Spleen (tissue), 11 donors: Measurements from ENCODE around the gene MRPL18. TPM values are rescaled to one million over a fixed set of nuclear protein-coding genes. Genes with fewer than 3 reads are reported as not detected.

Experiments used
- DNase-seq: peaks from one replicate; pipeline ENCODE4 v3.0.0-alpha.2; 2020
- H3K27ac ChIP-seq, 8 donors: fragments of 200-600 bp; sonication (generic) in 7 of 8; 1 replicate in 4 of 8; 2 replicates in 4 of 8; pipeline versions ENCODE4 v1.5.0 to v1.8.0; 2016 to 2021; ENCODE audit warnings: inconsistent platforms in 4 of 8, mild to moderate bottlenecking in 4 of 8, moderate library complexity in 1 of 8
- H3K27me3 ChIP-seq, 7 donors: fragments of 200-600 bp; sonication (generic) in 6 of 7; replicated peaks in 1 of 7; 1 replicate in 4 of 7; 2 replicates in 3 of 7; pipeline versions ENCODE4 v1.5.0 to v1.8.0; 2016 to 2021; ENCODE audit warnings: inconsistent platforms in 3 of 7, mild to moderate bottlenecking in 1 of 7
- H3K36me3 ChIP-seq, 6 donors: fragments of 200-600 bp; sonication (generic) in 5 of 6; 1 replicate in 4 of 6; 2 replicates in 2 of 6; pipeline versions ENCODE4 v1.5.0 to v1.8.0; 2016 to 2021; ENCODE audit warnings: inconsistent platforms in 2 of 6
- H3K4me1 ChIP-seq, 6 donors: fragments of 200-600 bp; sonication (generic) in 5 of 6; 1 replicate in 3 of 6; 2 replicates in 3 of 6; pipeline versions ENCODE4 v1.5.0 to v1.8.0; 2016 to 2021; ENCODE audit warnings: inconsistent platforms in 3 of 6
- H3K4me3 ChIP-seq, 8 donors: fragments of 200-600 bp; sonication (generic) in 7 of 8; 1 replicate in 4 of 8; 2 replicates in 4 of 8; pipeline versions ENCODE4 v1.5.0 to v1.8.0; 2016 to 2021; ENCODE audit warnings: inconsistent platforms in 4 of 8, mild to moderate bottlenecking in 4 of 8, moderate library complexity in 2 of 8
- H3K9me3 ChIP-seq, 8 donors: fragments of 200-600 bp; sonication (generic) in 7 of 8; 1 replicate in 4 of 8; 2 replicates in 4 of 8; pipeline versions ENCODE4 v1.5.0 to v1.8.0; 2016 to 2021; ENCODE audit warnings: inconsistent platforms in 4 of 8
- POLR2A ChIP-seq, 3 donors: fragments of 450-650 bp; IDR thresholded peaks; one replicate each; pipeline ENCODE4 v1.5.1; 2017; ENCODE audit warnings: antibody characterized with exemption in 3 of 3, mild to moderate bottlenecking in 1 of 3
- POLR2AphosphoS5 ChIP-seq, 3 donors: sonication (generic); formaldehyde crosslinking; IDR thresholded peaks; one replicate each; pipeline ENCODE4 v1.5.1; 2017; ENCODE audit warnings: antibody characterized with exemption in 3 of 3
- WGBS, 5 donors: extraction: QIAGEN DNeasy Blood & Tissue Kit in 3 of 5; methylation state at CpG; one replicate each; pipeline versions ENCODE4 v1.1.5 to v1.1.7; 2013 to 2018; 5-methylcytosine and 5-hydroxymethylcytosine counted together
- intact Hi-C: fragments of 100-400 bp; cut with DNase I; formaldehyde crosslinking; loops from one replicate; pipeline ENCODE4 v1.15.0; 2023; ENCODE audit warnings: low total_unique reads
- polyA plus RNA-seq, 3 donors: library from polyadenylated mRNA; stranded (reverse); fragments of 200-250 nt; gene quantifications; one replicate each; pipeline ENCODE4 v1.2.1, GENCODE V29; 2013
- total RNA-seq, 7 donors: library from RNA; depleted of rRNA in 3 of 7; stranded (reverse); fragments of >200 nt in 3 of 7; fragmentation: NEBNext Ultra II Directional in 4 of 7; extraction: Animal tissue kit (Norgen Biotek cat#: 25700) in 4 of 7; gene quantifications; one replicate each; pipeline versions ENCODE4 v1.1.0 to v1.2.1, GENCODE V29; 2016 to 2021
- TF ChIP-seq, protein P1 (sequence below), 11 experiments: fragments of 200-600 bp in 7 of 11; fragments of 450-650 bp in 4 of 11; sonication (generic) in 4 of 11; IDR thresholded peaks in 8 of 11; conservative IDR thresholded peaks in 3 of 11; 1 replicate in 7 of 11; 2 replicates in 4 of 11; pipeline versions ENCODE4 v1.4.0 to v1.8.0; 2016 to 2021; ENCODE audit warnings: antibody characterized with exemption in 11 of 11, inconsistent platforms in 4 of 11, mild to moderate bottlenecking in 1 of 11
- donor health status: healthy with polysubstance abuse.
- donor health status: DM: no; HTN: no; CAD: no; lungs with moderate emphysema.
- donor health status: DM: no; HTN: no; CAD: no.
- donor health status: Bipolar disorder and iron deficiency.
- donor health status: healthy.
- donor health status: DM: no; HTN: no; CAD: no.
- donor health status: DM: yes; HTN: yes; CAD: no.

Gene MRPL18
- total and polyA plus RNA-seq, 10 donors = 29.6 to 76.7 (median 44.6) TPM

DNA sequence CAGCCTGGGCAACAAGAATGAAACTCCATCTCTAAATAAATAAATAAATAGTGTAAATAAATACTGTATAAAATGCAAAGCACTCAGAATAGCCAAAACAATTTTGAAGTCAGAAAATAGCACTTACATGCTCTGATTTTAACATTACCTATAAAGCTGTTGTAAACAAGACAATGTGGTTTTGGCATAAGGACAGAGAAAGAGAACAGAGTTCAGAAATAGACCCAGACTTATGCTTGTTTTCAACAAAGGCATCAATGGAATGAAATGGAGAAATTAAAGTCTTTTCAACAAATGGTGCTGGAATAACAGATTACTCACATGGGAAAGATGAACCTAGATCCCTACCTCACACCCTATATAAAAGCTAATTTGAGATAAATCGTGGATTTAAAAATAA is 18.1 kb upstream of the MRPL18 start:
- H3K27ac ChIP-seq = no peak overlapping the region
- no peak for DNase-seq
- no peak overlapping the region for H3K4me3 ChIP-seq
- peaks cover 0 to 10% (median 2%) of the 10 kb centered on the region in 8 donors for H3K9me3 ChIP-seq
- WGBS, 5 donors = 0 to 53% (median 2%) methylated on average over 1 of the region's 1 CpG
- intact Hi-C loops = no loop called here
- TF ChIP-seq POLR2AphosphoS5 (IDR thresholded peaks at IDR 0.05) = no peak
- TF ChIP-seq, protein P1, sequence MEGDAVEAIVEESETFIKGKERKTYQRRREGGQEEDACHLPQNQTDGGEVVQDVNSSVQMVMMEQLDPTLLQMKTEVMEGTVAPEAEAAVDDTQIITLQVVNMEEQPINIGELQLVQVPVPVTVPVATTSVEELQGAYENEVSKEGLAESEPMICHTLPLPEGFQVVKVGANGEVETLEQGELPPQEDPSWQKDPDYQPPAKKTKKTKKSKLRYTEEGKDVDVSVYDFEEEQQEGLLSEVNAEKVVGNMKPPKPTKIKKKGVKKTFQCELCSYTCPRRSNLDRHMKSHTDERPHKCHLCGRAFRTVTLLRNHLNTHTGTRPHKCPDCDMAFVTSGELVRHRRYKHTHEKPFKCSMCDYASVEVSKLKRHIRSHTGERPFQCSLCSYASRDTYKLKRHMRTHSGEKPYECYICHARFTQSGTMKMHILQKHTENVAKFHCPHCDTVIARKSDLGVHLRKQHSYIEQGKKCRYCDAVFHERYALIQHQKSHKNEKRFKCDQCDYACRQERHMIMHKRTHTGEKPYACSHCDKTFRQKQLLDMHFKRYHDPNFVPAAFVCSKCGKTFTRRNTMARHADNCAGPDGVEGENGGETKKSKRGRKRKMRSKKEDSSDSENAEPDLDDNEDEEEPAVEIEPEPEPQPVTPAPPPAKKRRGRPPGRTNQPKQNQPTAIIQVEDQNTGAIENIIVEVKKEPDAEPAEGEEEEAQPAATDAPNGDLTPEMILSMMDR (IDR thresholded peaks at IDR 0.05 in 8 of 11, conservative IDR thresholded peaks at IDR 0.05 in 3 of 11) = no peak
- no peak for TF ChIP-seq POLR2A (IDR thresholded peaks at IDR 0.05)
- H3K4me1 ChIP-seq = no peaks in the 10 kb centered on the region
- peaks cover 0 to 92% (median 34%) of the 10 kb centered on the region in 6 donors for H3K36me3 ChIP-seq
- no peaks in the 10 kb centered on the region for H3K27me3 ChIP-seq

DNA sequence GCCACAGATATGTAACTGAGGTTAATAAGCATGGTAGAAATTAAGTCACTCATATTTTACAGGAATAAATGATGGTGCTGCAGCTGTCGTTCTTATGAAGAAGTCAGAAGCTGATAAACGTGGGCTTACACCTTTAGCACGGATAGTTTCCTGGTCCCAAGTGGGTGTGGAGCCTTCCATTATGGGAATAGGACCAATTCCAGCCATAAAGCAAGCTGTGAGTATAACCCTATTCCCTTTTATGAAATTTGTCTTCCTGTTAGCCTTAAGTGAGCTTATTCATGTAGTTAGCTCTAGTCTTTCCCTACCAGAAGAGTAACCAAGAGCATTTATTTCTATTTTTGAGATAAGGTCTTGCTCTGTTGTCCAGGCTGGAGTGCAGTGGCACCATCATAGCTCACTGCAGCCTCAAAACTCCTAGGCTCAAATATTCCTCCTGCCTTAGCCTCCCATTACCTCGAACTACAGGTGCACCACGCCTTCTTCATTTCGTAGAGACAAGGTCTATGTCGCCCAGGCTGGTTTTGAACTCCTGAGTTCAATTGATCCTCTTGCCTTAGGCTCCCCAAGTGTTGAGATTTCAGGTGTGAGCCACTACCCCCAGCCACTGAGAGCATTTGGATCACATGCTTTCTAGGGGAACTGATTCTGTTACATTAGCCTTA is 12.9 kb upstream of the MRPL18 start:
- peaks cover 0 to 2% (median 0%) of the 10 kb centered on the region in 6 donors for H3K4me1 ChIP-seq
- peak in 1 of 3 donors; percentile 31 for TF ChIP-seq POLR2AphosphoS5 (IDR thresholded peaks at IDR 0.05)
- TF ChIP-seq, protein P1 (IDR thresholded peaks at IDR 0.05 in 8 of 11, conservative IDR thresholded peaks at IDR 0.05 in 3 of 11) = no peak
- no peak for DNase-seq
- intact Hi-C loops = no loop called here
- H3K27ac ChIP-seq = no peak overlapping the region
- no peaks in the 10 kb centered on the region for H3K27me3 ChIP-seq
- peaks cover 0 to 2% (median 0%) of the 10 kb centered on the region in 8 donors for H3K9me3 ChIP-seq
- no peak overlapping the region for H3K4me3 ChIP-seq
- H3K36me3 ChIP-seq = peaks cover 0 to 93% (median 61%) of the 10 kb centered on the region in 6 donors
- WGBS, 5 donors = 82 to 91% (median 85%) methylated on average over 7 of the region's 7 CpGs

DNA sequence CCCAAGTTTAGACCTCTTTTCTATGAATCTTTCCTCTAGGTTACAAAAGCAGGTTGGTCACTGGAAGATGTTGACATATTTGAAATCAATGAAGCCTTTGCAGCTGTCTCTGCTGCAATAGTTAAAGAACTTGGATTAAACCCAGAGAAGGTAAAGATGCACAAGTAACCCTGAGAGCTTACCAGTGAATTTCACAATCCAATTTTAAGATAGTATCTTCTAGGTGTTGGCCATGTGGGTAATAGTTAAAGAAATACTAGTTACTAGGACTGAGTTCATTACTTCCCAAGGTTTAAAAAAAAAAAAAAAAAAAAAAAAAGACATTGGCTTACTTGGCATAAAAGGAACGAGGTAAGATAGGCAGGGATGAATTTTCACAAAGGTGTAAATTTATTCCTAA is 12.1 kb upstream of the MRPL18 start:
- DNase-seq = no peak
- TF ChIP-seq, protein P1 (IDR thresholded peaks at IDR 0.05 in 8 of 11, conservative IDR thresholded peaks at IDR 0.05 in 3 of 11) = no peak
- TF ChIP-seq POLR2A (IDR thresholded peaks at IDR 0.05) (no peak), POLR2AphosphoS5 (IDR thresholded peaks at IDR 0.05) (no peak)
- H3K9me3 ChIP-seq = no peaks in the 10 kb centered on the region
- intact Hi-C loops = no loop called here
- peaks cover 0 to 7% (median 1%) of the 10 kb centered on the region in 6 donors for H3K4me1 ChIP-seq
- H3K36me3 ChIP-seq = peaks cover 0 to 93% (median 69%) of the 10 kb centered on the region in 6 donors
- H3K27me3 ChIP-seq = no peaks in the 10 kb centered on the region
- WGBS, 5 donors = 73 to 94% (median 77%) methylated on average over 1 of the region's 1 CpG
- no peak overlapping the region for H3K4me3 ChIP-seq
- no peak overlapping the region for H3K27ac ChIP-seq

GRCh38 chr6:159778542-159779103 is 11.6 kb upstream of the MRPL18 start:
- Histone ChIP-seq H3K36me3 (peaks cover 0 to 98% (median 73%) of the 10 kb centered on the region in 6 donors), H3K9me3 (no peaks in the 10 kb centered on the region), H3K27me3 (no peaks in the 10 kb centered on the region), H3K27ac (no peak overlapping the region), H3K4me1 (peaks cover 0 to 10% (median 2%) of the 10 kb centered on the region in 6 donors), H3K4me3 (no peak overlapping the region)
- 80 to 96% (median 87%) methylated on average over 3 of the region's 3 CpGs for WGBS, 5 donors
- no peak for TF ChIP-seq POLR2AphosphoS5 (IDR thresholded peaks at IDR 0.05)
- TF ChIP-seq, protein P1 (IDR thresholded peaks at IDR 0.05 in 8 of 11, conservative IDR thresholded peaks at IDR 0.05 in 3 of 11) = no peak
- no peak for DNase-seq
- intact Hi-C loops = no loop called here
